ENCODE results near the gene OR10J4.

Gene OR10J4

DNA sequence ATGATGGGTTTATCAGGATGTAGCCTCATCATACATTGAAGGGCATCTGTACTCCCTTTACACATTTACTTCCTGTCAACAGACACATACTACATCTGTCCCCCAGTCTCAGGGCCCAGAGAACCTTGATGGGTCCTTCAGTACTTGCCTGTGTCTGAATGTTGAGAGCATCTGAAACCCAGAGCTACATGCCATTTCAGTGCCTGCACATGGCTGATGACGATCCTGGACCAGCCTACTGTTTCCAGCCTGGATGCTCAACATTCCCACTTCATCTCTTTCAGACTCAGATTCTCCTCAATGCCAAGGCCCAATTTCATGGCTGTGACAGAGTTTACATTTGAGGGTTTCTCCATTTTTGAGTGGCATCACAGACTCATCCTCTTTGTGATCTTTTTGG lies at the start of gene OR10J4:
Gene OR10J4 (plus strand): TSS at position 301 of the 400 bp plus-strand sequence.
- Histone ChIP-seq H3K36me3 (ENCODE audit: control insufficient read depth in 1 of 2, insufficient read depth in 2 of 2, low read length in 2 of 2) (no peaks in the 10 kb centered on the region), H3K27me3 (ENCODE audit: low read depth, low read length) (no peaks in the 10 kb centered on the region), H3K4me3 (ENCODE audit: low read depth in 1 of 2, low read length in 2 of 2) (no peak within 1 kb of the TSS), H3K27ac (ENCODE audit: low read length) (no peak within 1 kb of the TSS), H3K9me3 (ENCODE audit: control insufficient read depth in 1 of 2, low read length in 2 of 2) (no peaks in the 10 kb centered on the region), H3K4me1 (ENCODE audit: control insufficient read depth in 1 of 2, insufficient read depth in 2 of 2, low read length in 2 of 2) (no peaks in the 10 kb centered on the region)

- Histone ChIP-seq H3K36me3 (ENCODE audit: control insufficient read depth in 1 of 2, insufficient read depth in 2 of 2, low read length in 2 of 2) (no peaks in the 10 kb centered on the region), H3K27ac (ENCODE audit: low read length) (no peak overlapping the region), H3K4me1 (ENCODE audit: control insufficient read depth in 1 of 2, insufficient read depth in 2 of 2, low read length in 2 of 2) (no peaks in the 10 kb centered on the region), H3K9me3 (ENCODE audit: control insufficient read depth in 1 of 2, low read length in 2 of 2) (peaks cover 0 to 8% of the 10 kb centered on the region in 2 donors), H3K4me3 (ENCODE audit: low read depth in 1 of 2, low read length in 2 of 2) (no peak overlapping the region), H3K27me3 (ENCODE audit: low read depth, low read length) (no peaks in the 10 kb centered on the region)
Measured at GRCh38 chr1:159406821-159407220, 25.2 kb upstream of the OR10J4 start.

DNA sequence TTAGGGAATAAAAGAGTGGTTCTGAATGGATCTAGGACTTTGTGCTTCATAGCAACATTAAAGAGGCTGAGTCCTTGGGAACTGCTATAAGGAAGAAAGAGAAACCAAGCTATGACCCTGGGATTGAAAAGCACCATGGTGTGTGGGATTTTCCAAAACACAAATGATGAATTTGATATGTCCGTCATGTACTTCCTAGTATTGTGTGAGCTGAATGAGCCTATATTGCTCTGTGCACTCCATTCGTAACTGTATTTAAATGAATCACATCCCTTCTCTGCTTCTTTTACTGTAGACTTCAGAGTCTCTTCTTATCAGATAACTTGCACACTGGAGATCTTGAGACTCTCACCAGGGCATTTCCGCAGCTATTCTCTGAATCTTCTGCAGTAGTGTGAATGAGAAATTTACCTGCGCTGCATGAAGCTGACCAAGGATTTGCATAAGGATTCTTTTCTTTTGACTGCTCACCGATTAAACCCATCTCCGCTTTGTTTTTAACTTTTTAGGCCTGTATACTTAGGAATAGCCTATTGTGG lies 23.1 kb upstream of the OR10J4 start:
- no peak overlapping the region for H3K27ac ChIP-seq (ENCODE audit: low read length)
- H3K9me3 ChIP-seq (ENCODE audit: control insufficient read depth in 1 of 2, low read length in 2 of 2), result peaks cover 0 to 8% of the 10 kb centered on the region in 2 donors
- H3K4me1 ChIP-seq (ENCODE audit: control insufficient read depth in 1 of 2, insufficient read depth in 2 of 2, low read length in 2 of 2), result no peaks in the 10 kb centered on the region
- no peaks in the 10 kb centered on the region for H3K36me3 ChIP-seq (ENCODE audit: control insufficient read depth in 1 of 2, insufficient read depth in 2 of 2, low read length in 2 of 2)
- no peaks in the 10 kb centered on the region for H3K27me3 ChIP-seq (ENCODE audit: low read depth, low read length)
- no peak overlapping the region for H3K4me3 ChIP-seq (ENCODE audit: low read depth in 1 of 2, low read length in 2 of 2)

GRCh38 chr1:159421821-159422220 lies 10.2 kb upstream of the OR10J4 start:
- Histone ChIP-seq H3K27me3 (ENCODE audit: low read depth, low read length) (no peaks in the 10 kb centered on the region), H3K27ac (ENCODE audit: low read length) (no peak overlapping the region), H3K4me1 (ENCODE audit: control insufficient read depth in 1 of 2, insufficient read depth in 2 of 2, low read length in 2 of 2) (no peaks in the 10 kb centered on the region), H3K4me3 (ENCODE audit: low read depth in 1 of 2, low read length in 2 of 2) (no peak overlapping the region), H3K36me3 (ENCODE audit: control insufficient read depth in 1 of 2, insufficient read depth in 2 of 2, low read length in 2 of 2) (no peaks in the 10 kb centered on the region), H3K9me3 (ENCODE audit: control insufficient read depth in 1 of 2, low read length in 2 of 2) (peaks cover 0 to 33% of the 10 kb centered on the region in 2 donors)

DNA sequence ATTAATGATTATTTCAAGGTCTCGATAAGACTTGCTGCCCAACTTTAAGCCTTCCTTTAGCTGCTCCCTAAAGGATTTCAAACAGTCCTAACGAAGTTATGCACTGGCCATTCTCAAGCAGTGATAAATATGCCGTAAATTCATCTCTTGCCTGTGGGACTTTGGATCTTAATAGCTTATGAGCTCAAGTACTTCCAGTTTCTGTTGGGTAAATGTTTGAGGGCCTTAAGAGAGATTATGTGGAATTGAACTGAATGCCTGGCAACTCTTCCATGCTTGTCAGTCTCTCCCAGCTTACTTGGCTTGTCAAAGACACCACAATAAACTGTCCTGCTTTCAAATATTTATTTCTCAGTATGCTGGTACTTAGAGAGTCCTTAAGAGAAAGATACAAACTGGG lies 3.5 kb upstream of the OR10J4 start:
- Histone ChIP-seq H3K36me3 (ENCODE audit: control insufficient read depth in 1 of 2, insufficient read depth in 2 of 2, low read length in 2 of 2) (no peaks in the 10 kb centered on the region), H3K27ac (ENCODE audit: low read length) (no peak overlapping the region), H3K9me3 (ENCODE audit: control insufficient read depth in 1 of 2, low read length in 2 of 2) (no peaks in the 10 kb centered on the region), H3K4me1 (ENCODE audit: control insufficient read depth in 1 of 2, insufficient read depth in 2 of 2, low read length in 2 of 2) (no peaks in the 10 kb centered on the region), H3K27me3 (ENCODE audit: low read depth, low read length) (no peaks in the 10 kb centered on the region), H3K4me3 (ENCODE audit: low read depth in 1 of 2, low read length in 2 of 2) (no peak overlapping the region)

GRCh38 chr1:159429074-159429861 lies 2.7 kb upstream of the OR10J4 start:
- Histone ChIP-seq H3K36me3 (ENCODE audit: control insufficient read depth in 1 of 2, insufficient read depth in 2 of 2, low read length in 2 of 2) (no peaks in the 10 kb centered on the region), H3K4me1 (ENCODE audit: control insufficient read depth in 1 of 2, insufficient read depth in 2 of 2, low read length in 2 of 2) (no peaks in the 10 kb centered on the region), H3K27ac (ENCODE audit: low read length) (no peak overlapping the region), H3K9me3 (ENCODE audit: control insufficient read depth in 1 of 2, low read length in 2 of 2) (no peaks in the 10 kb centered on the region), H3K27me3 (ENCODE audit: low read depth, low read length) (no peaks in the 10 kb centered on the region), H3K4me3 (ENCODE audit: low read depth in 1 of 2, low read length in 2 of 2) (no peak overlapping the region)

- Histone ChIP-seq H3K9me3 (ENCODE audit: control insufficient read depth in 1 of 2, low read length in 2 of 2) (no peaks in the 10 kb centered on the region), H3K27ac (ENCODE audit: low read length) (no peak overlapping the region), H3K4me1 (ENCODE audit: control insufficient read depth in 1 of 2, insufficient read depth in 2 of 2, low read length in 2 of 2) (no peaks in the 10 kb centered on the region), H3K36me3 (ENCODE audit: control insufficient read depth in 1 of 2, insufficient read depth in 2 of 2, low read length in 2 of 2) (no peaks in the 10 kb centered on the region), H3K27me3 (ENCODE audit: low read depth, low read length) (no peaks in the 10 kb centered on the region), H3K4me3 (ENCODE audit: low read depth in 1 of 2, low read length in 2 of 2) (no peak overlapping the region)
Measured at GRCh38 chr1:159430985-159431384, 1.0 kb upstream of the OR10J4 start.

- Histone ChIP-seq H3K4me3 (ENCODE audit: low read depth in 1 of 2, low read length in 2 of 2) (no peak overlapping the region), H3K9me3 (ENCODE audit: control insufficient read depth in 1 of 2, low read length in 2 of 2) (no peaks in the 10 kb centered on the region), H3K27me3 (ENCODE audit: low read depth, low read length) (no peaks in the 10 kb centered on the region), H3K27ac (ENCODE audit: low read length) (no peak overlapping the region), H3K36me3 (ENCODE audit: control insufficient read depth in 1 of 2, insufficient read depth in 2 of 2, low read length in 2 of 2) (no peaks in the 10 kb centered on the region), H3K4me1 (ENCODE audit: control insufficient read depth in 1 of 2, insufficient read depth in 2 of 2, low read length in 2 of 2) (no peaks in the 10 kb centered on the region)
Measured at GRCh38 chr1:159436469-159436868, 4.5 kb downstream of the OR10J4 start.

DNA sequence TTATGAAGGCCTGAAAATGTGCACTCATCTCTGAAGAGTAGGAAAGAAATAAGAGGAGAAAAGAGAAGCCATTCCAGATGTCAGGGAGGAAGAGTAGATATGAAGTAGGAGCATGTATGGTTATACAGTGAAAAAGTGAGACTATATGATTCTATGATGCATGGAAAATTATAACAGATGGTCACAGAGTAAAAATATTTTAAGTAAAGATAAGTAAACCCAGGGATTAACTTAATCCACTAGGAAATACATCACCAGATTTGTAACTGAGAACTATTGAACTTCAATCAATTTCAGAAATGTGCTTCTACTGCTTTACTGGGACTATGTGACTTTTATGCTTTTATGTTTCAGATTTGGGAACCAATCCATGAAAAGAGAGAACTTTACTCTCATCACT lies 7.4 kb downstream of the OR10J4 start, which contains the start of gene OR10J1:
Gene OR10J1 (plus strand): TSS at position 301 of the 400 bp plus-strand sequence. CDS start 70 bp downstream, at position 371.
- Histone ChIP-seq H3K4me1 (ENCODE audit: control insufficient read depth in 1 of 2, insufficient read depth in 2 of 2, low read length in 2 of 2) (no peaks in the 10 kb centered on the region), H3K36me3 (ENCODE audit: control insufficient read depth in 1 of 2, insufficient read depth in 2 of 2, low read length in 2 of 2) (no peaks in the 10 kb centered on the region), H3K9me3 (ENCODE audit: control insufficient read depth in 1 of 2, low read length in 2 of 2) (no peaks in the 10 kb centered on the region), H3K4me3 (ENCODE audit: low read depth in 1 of 2, low read length in 2 of 2) (no peak within 1 kb of the TSS), H3K27ac (ENCODE audit: low read length) (no peak within 1 kb of the TSS), H3K27me3 (ENCODE audit: low read depth, low read length) (no peaks in the 10 kb centered on the region)

GRCh38 chr1:159441360-159441759 lies 9.4 kb downstream of the OR10J4 start:
- H3K27ac ChIP-seq (ENCODE audit: low read length), result no peak overlapping the region
- H3K4me3 ChIP-seq (ENCODE audit: low read depth in 1 of 2, low read length in 2 of 2), result no peak overlapping the region
- no peaks in the 10 kb centered on the region for H3K9me3 ChIP-seq (ENCODE audit: control insufficient read depth in 1 of 2, low read length in 2 of 2)
- no peaks in the 10 kb centered on the region for H3K36me3 ChIP-seq (ENCODE audit: control insufficient read depth in 1 of 2, insufficient read depth in 2 of 2, low read length in 2 of 2)
- no peaks in the 10 kb centered on the region for H3K27me3 ChIP-seq (ENCODE audit: low read depth, low read length)
- H3K4me1 ChIP-seq (ENCODE audit: control insufficient read depth in 1 of 2, insufficient read depth in 2 of 2, low read length in 2 of 2), result no peaks in the 10 kb centered on the region

DNA sequence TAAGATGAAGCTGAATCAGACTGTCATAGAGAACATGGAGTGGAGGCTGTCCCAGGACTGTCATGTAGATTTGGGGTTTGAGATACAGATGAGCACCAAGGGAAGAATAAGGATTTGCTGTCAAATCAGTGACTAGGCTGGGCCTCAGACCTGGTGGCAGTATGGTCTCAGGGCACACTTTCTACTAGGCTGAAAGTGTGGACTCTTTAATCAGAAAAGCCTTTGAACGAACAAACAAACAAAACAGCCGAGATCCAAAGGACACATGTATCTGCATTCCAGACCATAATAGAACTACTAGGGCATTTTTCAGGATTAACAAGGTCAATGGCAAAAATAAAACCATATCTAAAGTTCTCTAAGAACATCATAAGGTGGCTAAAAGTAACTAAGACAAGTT lies 10.4 kb downstream of the OR10J4 start:
- Histone ChIP-seq H3K27ac (ENCODE audit: low read length) (no peak overlapping the region), H3K4me3 (ENCODE audit: low read depth in 1 of 2, low read length in 2 of 2) (no peak overlapping the region), H3K36me3 (ENCODE audit: control insufficient read depth in 1 of 2, insufficient read depth in 2 of 2, low read length in 2 of 2) (no peaks in the 10 kb centered on the region), H3K4me1 (ENCODE audit: control insufficient read depth in 1 of 2, insufficient read depth in 2 of 2, low read length in 2 of 2) (no peaks in the 10 kb centered on the region), H3K27me3 (ENCODE audit: low read depth, low read length) (no peaks in the 10 kb centered on the region), H3K9me3 (ENCODE audit: control insufficient read depth in 1 of 2, low read length in 2 of 2) (no peaks in the 10 kb centered on the region)
